K562 (cell line): ENCODE results near the gene HTR1D. TPM values are rescaled to one million over a fixed set of nuclear protein-coding genes. Genes with fewer than 3 reads are reported as not detected.

Experiments used
- ATAC-seq: fragments of 200-7000 bp; cut with Tn5 transposase; 3 replicates; pipeline ENCODE4 v1.9.1; 2020; ENCODE audit warnings: moderate library complexity
- BruUV-seq: library from RNA; stranded (reverse); fragments of 400-500 nt; replicated peaks from 2 replicates; lab custom pipeline; 2021; lab: Mats Ljungman, UMichigan
- CTCF ChIA-PET: fragments of 300-600 bp; formaldehyde crosslinking; extraction: SDS; loops from one replicate; lab custom pipeline; 2021; ENCODE audit warnings: low intra/inter-chr PET ratio; lab: Yijun Ruan, JAX
- POLR2A ChIA-PET: fragments of 300-600, 350-650 bp; sonication (Branson Sonifier 250); formaldehyde crosslinking; extraction: SDS; loops from one replicate; lab custom pipeline; 2021; ENCODE audit warnings: antibody characterized with exemption, inconsistent platforms; lab: Yijun Ruan, JAX
- DNase-seq, 4 experiments: peaks; one replicate each; pipeline versions ENCODE4 v3.0.0 to v3.0.0-alpha.2; 2011 to 2018; ENCODE audit warnings: low spot score in 3 of 4, mixed read lengths in 3 of 4; ENCODE audit errors: extremely low read depth in 1 of 4
- FAIRE-seq: peaks from 2 replicates; lab custom pipeline; 2011; peaks lifted over from hg19 to GRCh38; lab: Jason Lieb, UNC
- H2AFZ ChIP-seq: 2 replicates; pipeline ENCODE4 v1.6.0; 2011; ENCODE audit warnings: low read depth, low read length, control low read depth, inconsistent platforms
- H3K27ac ChIP-seq: fragments of 200-600 bp; 3 replicates; pipeline ENCODE4 v1.8.0; 2011; ENCODE audit warnings: low read depth, mild to moderate bottlenecking, control low read depth, inconsistent platforms, low read length, moderate library complexity, mixed read lengths; ENCODE audit errors: extremely low read depth
- H3K27me3 ChIP-seq, 2 experiments: fragments of 300-600 bp in 1 of 2; 2 replicates in 1 of 2; 3 replicates in 1 of 2; pipeline versions ENCODE4 v1.6.0 to v1.8.0; 2011; ENCODE audit warnings: inconsistent platforms in 2 of 2, low read length in 2 of 2, mild to moderate bottlenecking in 1 of 2, mixed read lengths in 1 of 2, moderate library complexity in 1 of 2; ENCODE audit not compliant: control insufficient read depth in 2 of 2, insufficient read depth in 2 of 2
- H3K36me3 ChIP-seq: fragments of 300-600 bp; 3 replicates; pipeline ENCODE4 v1.8.0; 2011; ENCODE audit warnings: mild to moderate bottlenecking, low read length, inconsistent platforms; ENCODE audit not compliant: control insufficient read depth, insufficient read depth
- H3K4me1 ChIP-seq, 2 experiments: fragments of 200-600 bp in 1 of 2; replicated peaks in 1 of 2; 2 replicates in 1 of 2; 3 replicates in 1 of 2; pipeline versions ENCODE4 v1.5.1 to v1.8.0; 2011; ENCODE audit warnings: inconsistent platforms in 2 of 2, low read length in 2 of 2, mild to moderate bottlenecking in 1 of 2, mixed read lengths in 1 of 2, moderate library complexity in 1 of 2; ENCODE audit not compliant: control insufficient read depth in 2 of 2, insufficient read depth in 2 of 2
- H3K4me2 ChIP-seq: 2 replicates; pipeline ENCODE4 v1.6.1; 2011; ENCODE audit warnings: low read length, control low read depth, inconsistent platforms, mixed read lengths; ENCODE audit not compliant: insufficient read depth
- H3K4me3 ChIP-seq: fragments of 200-600 bp; sonication (generic), shearing (Covaris generic); 2 replicates; pipeline ENCODE4 v1.5.1; 2016; ENCODE audit warnings: control low read depth, inconsistent platforms
- H3K79me2 ChIP-seq: fragments of 200-600 bp; 3 replicates; pipeline ENCODE4 v1.8.0; 2011; ENCODE audit warnings: low read length, inconsistent platforms; ENCODE audit not compliant: control insufficient read depth, insufficient read depth
- H3K9ac ChIP-seq, 2 experiments: 2 replicates each; pipeline versions ENCODE4 v1.6.0 to v1.6.1; 2011; ENCODE audit warnings: low read depth in 2 of 2, low read length in 2 of 2, control low read depth in 1 of 2, inconsistent platforms in 1 of 2, mild to moderate bottlenecking in 1 of 2, mixed read lengths in 1 of 2; ENCODE audit not compliant: insufficient read depth in 1 of 2
- H3K9me1 ChIP-seq: one replicate; pipeline ENCODE4 v1.6.0; 2011; ENCODE audit warnings: inconsistent platforms, mild to moderate bottlenecking, low read length, moderate library complexity; ENCODE audit not compliant: control insufficient read depth, insufficient read depth
- H3K9me3 ChIP-seq: replicated peaks from 2 replicates; pipeline ENCODE4 v1.5.1; 2011; ENCODE audit warnings: low read depth, low read length, inconsistent platforms; ENCODE audit not compliant: control insufficient read depth, insufficient read depth
- H4K20me1 ChIP-seq: replicated peaks from 2 replicates; pipeline ENCODE4 v1.6.1; 2011; ENCODE audit warnings: low read length, inconsistent platforms, mixed read lengths; ENCODE audit not compliant: control insufficient read depth, insufficient read depth
- ADNP ChIP-seq: fragments of 200-800 bp; sonication (Bioruptor generic); IDR thresholded peaks from 2 replicates; pipeline ENCODE4 v1.6.1; 2016; ENCODE audit warnings: missing genetic modification characterization, missing compliant biosample characterization
- BCOR ChIP-seq: fragments of 450-650 bp; IDR thresholded peaks from 2 replicates; pipeline ENCODE4 v1.6.1; 2016
- KDM1A ChIP-seq, 2 experiments: fragments of 450-650 bp; IDR thresholded peaks; 2 replicates each; pipeline ENCODE4 v1.6.1; 2016; ENCODE audit warnings: mild to moderate bottlenecking in 2 of 2
- RBM25 ChIP-seq: fragments of 200-400 bp; formaldehyde crosslinking; IDR thresholded peaks from 2 replicates; pipeline ENCODE4 v1.6.1; 2018; ENCODE audit warnings: low read length, low read depth, moderate library complexity; ENCODE audit not compliant: severe bottlenecking
- WGBS: fragments of 100-300 bp; shearing (Covaris generic); methylation state at CpG from one replicate; pipeline ENCODE4 v1.1.6; 2016; ENCODE audit warnings: low coverage, mixed read lengths; ENCODE audit not compliant: insufficient coverage; ENCODE audit errors: missing lambda C conversion rate; 5-methylcytosine and 5-hydroxymethylcytosine counted together
- in situ Hi-C: fragments of 300-500 bp; cut with MboI; formaldehyde crosslinking; loops from 4 replicates; pipeline ENCODE4 v1.15.0; 2018; ENCODE audit warnings: inconsistent platforms, mixed read lengths
- intact Hi-C: fragments of 100-400 bp; cut with micrococcal nuclease; formaldehyde crosslinking; loops from 2 replicates; pipeline ENCODE4 v1.14.2; 2022
- polyA plus RNA-seq, 8 experiments: library from polyadenylated mRNA; depleted of rRNA in 4 of 8; stranded (reverse) in 5 of 8; unstranded in 3 of 8; fragments of >200 nt; fragmentation: Nextera tagmentation in 2 of 8; fragmentation: Illumina TruSeq in 1 of 8; extraction: Ambion mirVana in 2 of 8; extraction: Trizol in 1 of 8; gene quantifications; 2 replicates each; pipeline versions ENCODE4 v1.2.1 to v1.2.3, GENCODE V29; 2011 to 2014; ENCODE audit warnings: inconsistent platforms in 1 of 8, missing spikeins in 1 of 8
- total RNA-seq, 7 experiments: library from RNA; depleted of rRNA in 6 of 7; stranded (reverse); fragments of >200 nt in 6 of 7; fragmentation: Illumina TruSeq in 2 of 7; extraction: Trizol in 2 of 7; gene quantifications; 2 replicates each; pipeline versions ENCODE4 v1.2.1 to v1.2.3, GENCODE V29; 2011 to 2021; ENCODE audit warnings: low replicate concordance in 1 of 7
- TF ChIP-seq, protein P1 (sequence below), 2 experiments: IDR thresholded peaks in 1 of 2; conservative IDR thresholded peaks in 1 of 2; 2 replicates each; pipeline ENCODE4 v1.6.1; 2016; ENCODE audit warnings: low read depth in 2 of 2, mild to moderate bottlenecking in 1 of 2, missing compliant biosample characterization in 1 of 2, missing genetic modification characterization in 1 of 2, moderate library complexity in 1 of 2

Gene HTR1D
- total and polyA plus RNA-seq, 9 of the 15 experiments (the other 6 are each of a cell fraction or from before 2014, with no cell fraction given): 0.03 to 0.09 (median 0.04) TPM; not detected in 4

GRCh38 chr1:23221107-23221506 is 3.8 kb upstream of the HTR1D start:
- CTCF ChIA-PET: no interaction called here

More at GRCh38 chr1:23221107-23221506, 3.8 kb upstream of the HTR1D start:
- H3K9me3 ChIP-seq: no peaks in the 10 kb centered on the region
- POLR2A ChIA-PET: interaction anchor here (0.7 to 2.0 kb wide), 6 partner anchors 9 to 201 kb away, joined by 3 to 6 read pairs (median 4); no protein-coding TSS in a partner anchor
- H3K9ac ChIP-seq: no peak overlapping the region
- H2AFZ ChIP-seq: no peak overlapping the region
- no peaks in the 10 kb centered on the region for H3K36me3 ChIP-seq
- peaks cover 0 to 13% of the 10 kb centered on the region in 2 experiments; a peak in 3 of 5 replicates for H3K4me1 ChIP-seq
- no peak for FAIRE-seq
- no TSS peak for BruUV-seq
- in situ Hi-C loops (no loop called here), intact Hi-C loops (no loop called here)
- H3K9me1 ChIP-seq: no peaks in the 10 kb centered on the region
- no peak for ATAC-seq
- H4K20me1 ChIP-seq: 0 out of 2 replicates have a peak, but pooled peaks cover 2% of the 10 kb centered on the region
- no peak for DNase-seq
- WGBS: 0% methylated on average over 2 of the region's 2 CpGs
- H3K4me2 ChIP-seq: no peak overlapping the region
- no peaks in the 10 kb centered on the region for H3K79me2 ChIP-seq
- H3K27ac ChIP-seq: no peak overlapping the region
- TF ChIP-seq ADNP (tag) (peak; percentile 65; the same call in 1 of the 2 replicates), BCOR (peak; percentile 54; the same call in 1 of the 2 replicates), RBM25 (peak; percentile 87), KDM1A (IDR thresholded peaks at IDR 0.05) (0 out of 4 replicates have a peak, but pooled peaks of 1 of the 2 experiments have one; percentile 17)
- TF ChIP-seq, protein P1, sequence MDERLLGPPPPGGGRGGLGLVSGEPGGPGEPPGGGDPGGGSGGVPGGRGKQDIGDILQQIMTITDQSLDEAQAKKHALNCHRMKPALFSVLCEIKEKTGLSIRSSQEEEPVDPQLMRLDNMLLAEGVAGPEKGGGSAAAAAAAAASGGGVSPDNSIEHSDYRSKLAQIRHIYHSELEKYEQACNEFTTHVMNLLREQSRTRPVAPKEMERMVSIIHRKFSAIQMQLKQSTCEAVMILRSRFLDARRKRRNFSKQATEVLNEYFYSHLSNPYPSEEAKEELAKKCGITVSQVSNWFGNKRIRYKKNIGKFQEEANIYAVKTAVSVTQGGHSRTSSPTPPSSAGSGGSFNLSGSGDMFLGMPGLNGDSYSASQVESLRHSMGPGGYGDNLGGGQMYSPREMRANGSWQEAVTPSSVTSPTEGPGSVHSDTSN (CRISPR knock-in tag; IDR thresholded peaks at IDR 0.05; ENCODE audit: low read depth): no peak
- TF ChIP-seq, protein P1 (tag; conservative IDR thresholded peaks at IDR 0.05; ENCODE audit: low read depth): no peak
- no peak overlapping the region for H3K4me3 ChIP-seq
- H3K27me3 ChIP-seq: peaks cover 39 to 54% of the 10 kb centered on the region in 2 experiments
